ENCODE data around the gene VSIG8. TPM values are rescaled to one million over a fixed set of nuclear protein-coding genes. Genes with fewer than 3 reads are reported as not detected.

The VSIG8 gene
- total RNA-seq, 1 experiment from 2014 or later = not detected

- no peaks in the 10 kb centered on the region for H3K9me3 Mint-ChIP-seq (ENCODE audit: unreplicated experiment)
- intact Hi-C loops (cut with micrococcal nuclease; ENCODE audit: unreplicated experiment) = no loop called here
Observed at GRCh38 chr1:159882527-159882862, 20.0 kb upstream of the VSIG8 start.

GRCh38 chr1:159881622-159882526 lies 19.4 kb upstream of the VSIG8 start:
- Mint-ChIP-seq H3K4me1 (ENCODE audit: low read depth, unreplicated experiment) (no peaks in the 10 kb centered on the region), H3K36me3 (ENCODE audit: insufficient read depth, unreplicated experiment) (no peaks in the 10 kb centered on the region), H3K27me3 (ENCODE audit: insufficient read depth, unreplicated experiment) (no peaks in the 10 kb centered on the region), H3K27ac (ENCODE audit: unreplicated experiment) (no peak overlapping the region), H3K4me3 (ENCODE audit: unreplicated experiment) (no peak overlapping the region), H3K9me3 (ENCODE audit: unreplicated experiment) (no peaks in the 10 kb centered on the region)
- H3K4me1 ChIP-seq = no peaks in the 10 kb centered on the region
- ChIA-PET CTCF (no interaction called here), POLR2A (no interaction called here)
- DNase-seq = no peak
- no peaks in the 10 kb centered on the region for H3K36me3 ChIP-seq (ENCODE audit: control insufficient read depth, insufficient read depth, low read length)
- H3K27me3 ChIP-seq (replicated peaks; ENCODE audit: control insufficient read depth, insufficient read depth, low read length) = no peaks in the 10 kb centered on the region
- no peaks in the 10 kb centered on the region for H3K9me3 ChIP-seq
- intact Hi-C loops (cut with micrococcal nuclease; ENCODE audit: unreplicated experiment) = no loop called here
- TF ChIP-seq CTCF (IDR thresholded peaks at IDR 0.05; ENCODE audit: insufficient read depth in 1 of 2, low read depth in 1 of 2, low read length in 1 of 2, severe bottlenecking in 1 of 2, unreplicated experiment in 1 of 2) = no peak
- no peak overlapping the region for H3K4me3 ChIP-seq (ENCODE audit: low read depth, low read length)
- no TSS peak for BruUV-seq (replicated peaks)

More at GRCh38 chr1:159882527-159882862, 20.0 kb upstream of the VSIG8 start:
- H3K9me3 ChIP-seq = no peaks in the 10 kb centered on the region
- DNase-seq = no peak
- H3K4me3 ChIP-seq (ENCODE audit: low read depth, low read length) = no peak overlapping the region
- no peaks in the 10 kb centered on the region for H3K27me3 ChIP-seq (replicated peaks; ENCODE audit: control insufficient read depth, insufficient read depth, low read length)
- H3K27me3 Mint-ChIP-seq (ENCODE audit: insufficient read depth, unreplicated experiment) = no peaks in the 10 kb centered on the region
- H3K4me1 Mint-ChIP-seq (ENCODE audit: low read depth, unreplicated experiment) = no peaks in the 10 kb centered on the region
- ChIA-PET CTCF (no interaction called here), POLR2A (no interaction called here)
- no peak for TF ChIP-seq CTCF (IDR thresholded peaks at IDR 0.05; ENCODE audit: insufficient read depth in 1 of 2, low read depth in 1 of 2, low read length in 1 of 2, severe bottlenecking in 1 of 2, unreplicated experiment in 1 of 2)
- H3K4me3 Mint-ChIP-seq (ENCODE audit: unreplicated experiment) = no peak overlapping the region
- H3K4me1 ChIP-seq = no peaks in the 10 kb centered on the region
- no peak overlapping the region for H3K27ac Mint-ChIP-seq (ENCODE audit: unreplicated experiment)
- BruUV-seq (replicated peaks) = no TSS peak
- no peaks in the 10 kb centered on the region for H3K36me3 ChIP-seq (ENCODE audit: control insufficient read depth, insufficient read depth, low read length)
- no peaks in the 10 kb centered on the region for H3K36me3 Mint-ChIP-seq (ENCODE audit: insufficient read depth, unreplicated experiment)

GRCh38 chr1:159880430-159880829 lies 18.0 kb upstream of the VSIG8 start:
- no peaks in the 10 kb centered on the region for H3K36me3 ChIP-seq (ENCODE audit: control insufficient read depth, insufficient read depth, low read length)
- H3K4me3 ChIP-seq (ENCODE audit: low read depth, low read length) = no peak overlapping the region
- TF ChIP-seq CTCF (IDR thresholded peaks at IDR 0.05; ENCODE audit: insufficient read depth in 1 of 2, low read depth in 1 of 2, low read length in 1 of 2, severe bottlenecking in 1 of 2, unreplicated experiment in 1 of 2) = no peak
- Mint-ChIP-seq H3K36me3 (ENCODE audit: insufficient read depth, unreplicated experiment) (no peaks in the 10 kb centered on the region), H3K27me3 (ENCODE audit: insufficient read depth, unreplicated experiment) (no peaks in the 10 kb centered on the region), H3K27ac (ENCODE audit: unreplicated experiment) (no peak overlapping the region), H3K4me3 (ENCODE audit: unreplicated experiment) (no peak overlapping the region), H3K9me3 (ENCODE audit: unreplicated experiment) (no peaks in the 10 kb centered on the region), H3K4me1 (ENCODE audit: low read depth, unreplicated experiment) (no peaks in the 10 kb centered on the region)
- no peaks in the 10 kb centered on the region for H3K27me3 ChIP-seq (replicated peaks; ENCODE audit: control insufficient read depth, insufficient read depth, low read length)
- DNase-seq = no peak
- no peaks in the 10 kb centered on the region for H3K9me3 ChIP-seq
- ChIA-PET CTCF (no interaction called here), POLR2A (no interaction called here)
- intact Hi-C loops (cut with micrococcal nuclease; ENCODE audit: unreplicated experiment) = no loop called here
- BruUV-seq (replicated peaks) = no TSS peak
- H3K4me1 ChIP-seq = no peaks in the 10 kb centered on the region

All from Caco-2 (cell line).